ENCODE results near the gene MKRN3.

MKRN3 gene

GRCh38 chr15:23565395-23566070 lies at the start of gene MKRN3:
Gene MKRN3, plus strand, starts transcription at chr15:23565674. Its CDS starts 109 bp downstream, at chr15:23565783.
- TF ChIP-seq, protein P1, sequence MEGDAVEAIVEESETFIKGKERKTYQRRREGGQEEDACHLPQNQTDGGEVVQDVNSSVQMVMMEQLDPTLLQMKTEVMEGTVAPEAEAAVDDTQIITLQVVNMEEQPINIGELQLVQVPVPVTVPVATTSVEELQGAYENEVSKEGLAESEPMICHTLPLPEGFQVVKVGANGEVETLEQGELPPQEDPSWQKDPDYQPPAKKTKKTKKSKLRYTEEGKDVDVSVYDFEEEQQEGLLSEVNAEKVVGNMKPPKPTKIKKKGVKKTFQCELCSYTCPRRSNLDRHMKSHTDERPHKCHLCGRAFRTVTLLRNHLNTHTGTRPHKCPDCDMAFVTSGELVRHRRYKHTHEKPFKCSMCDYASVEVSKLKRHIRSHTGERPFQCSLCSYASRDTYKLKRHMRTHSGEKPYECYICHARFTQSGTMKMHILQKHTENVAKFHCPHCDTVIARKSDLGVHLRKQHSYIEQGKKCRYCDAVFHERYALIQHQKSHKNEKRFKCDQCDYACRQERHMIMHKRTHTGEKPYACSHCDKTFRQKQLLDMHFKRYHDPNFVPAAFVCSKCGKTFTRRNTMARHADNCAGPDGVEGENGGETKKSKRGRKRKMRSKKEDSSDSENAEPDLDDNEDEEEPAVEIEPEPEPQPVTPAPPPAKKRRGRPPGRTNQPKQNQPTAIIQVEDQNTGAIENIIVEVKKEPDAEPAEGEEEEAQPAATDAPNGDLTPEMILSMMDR (IDR thresholded peaks at IDR 0.05; ENCODE audit: low read depth, low read length), result no peak
- in situ Hi-C loops (cut with HindIII; ENCODE audit: low sequenced_read_pairs), result no loop called here
- peak within 1 kb of the TSS; percentile 72 for H3K4me3 ChIP-seq (ENCODE audit: low read depth, low read length)
- peak; percentile 78 for DNase-seq (ENCODE audit: low read depth, low spot score)

- in situ Hi-C loops (cut with HindIII; ENCODE audit: low sequenced_read_pairs), result no loop called here
- no peak for DNase-seq (ENCODE audit: low read depth, low spot score)
- no peak overlapping the region for H3K4me3 ChIP-seq (ENCODE audit: low read depth, low read length)
- TF ChIP-seq, protein P1 (IDR thresholded peaks at IDR 0.05; ENCODE audit: low read depth, low read length), result no peak
Measured at GRCh38 chr15:23516866-23517265, 48.6 kb upstream of the MKRN3 start.

DNA sequence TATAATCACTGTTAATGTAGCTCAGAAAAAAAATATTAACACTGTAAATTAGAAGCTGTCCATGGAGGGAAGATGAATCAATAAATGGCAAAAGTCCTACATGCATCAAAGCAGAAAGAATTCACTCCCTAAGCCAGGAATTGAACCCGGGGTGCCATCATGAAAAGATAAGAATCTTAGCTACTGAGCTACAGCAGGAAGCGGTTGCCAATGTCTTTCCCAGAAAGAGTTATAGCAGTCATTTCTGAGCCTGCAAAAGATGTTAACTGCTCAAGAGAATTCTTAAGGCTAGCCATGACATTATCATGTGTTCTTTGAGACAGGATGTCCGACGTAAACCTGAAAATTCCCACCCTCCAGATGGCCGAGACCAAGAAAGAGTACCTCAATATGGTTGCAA lies 47.4 kb upstream of the MKRN3 start:
- TF ChIP-seq, protein P1 (IDR thresholded peaks at IDR 0.05; ENCODE audit: low read depth, low read length), result no peak
- no peak overlapping the region for H3K4me3 ChIP-seq (ENCODE audit: low read depth, low read length)
- no peak for DNase-seq (ENCODE audit: low read depth, low spot score)
- in situ Hi-C loops (cut with HindIII; ENCODE audit: low sequenced_read_pairs), result no loop called here

DNA sequence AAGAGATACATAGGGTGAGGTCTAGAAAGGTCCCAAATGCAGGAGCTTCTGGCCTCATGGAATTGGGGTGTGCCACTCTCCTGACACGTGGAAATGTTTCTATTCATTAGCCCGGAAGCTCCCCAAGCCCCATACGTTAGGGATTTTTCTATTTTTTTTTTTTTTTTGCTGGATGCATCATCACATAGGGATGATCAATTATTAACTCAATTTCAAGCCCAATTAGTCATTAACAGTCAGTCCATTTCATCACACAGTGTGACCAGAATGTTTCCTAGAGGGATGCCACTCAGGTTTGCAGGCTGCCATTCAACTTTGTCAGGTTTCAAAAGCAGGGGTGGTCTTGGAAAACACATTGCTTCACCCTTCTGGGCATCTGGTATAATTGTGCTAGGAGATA lies 40.7 kb upstream of the MKRN3 start:
- in situ Hi-C loops (cut with HindIII; ENCODE audit: low sequenced_read_pairs), result no loop called here
- TF ChIP-seq, protein P1 (IDR thresholded peaks at IDR 0.05; ENCODE audit: low read depth, low read length), result no peak
- H3K4me3 ChIP-seq (ENCODE audit: low read depth, low read length), result no peak overlapping the region
- DNase-seq (ENCODE audit: low read depth, low spot score), result no peak

GRCh38 chr15:23529891-23530290 lies 35.6 kb upstream of the MKRN3 start:
- no peak overlapping the region for H3K4me3 ChIP-seq (ENCODE audit: low read depth, low read length)
- in situ Hi-C loops (cut with HindIII; ENCODE audit: low sequenced_read_pairs), result no loop called here
- TF ChIP-seq, protein P1 (IDR thresholded peaks at IDR 0.05; ENCODE audit: low read depth, low read length), result no peak
- no peak for DNase-seq (ENCODE audit: low read depth, low spot score)

DNA sequence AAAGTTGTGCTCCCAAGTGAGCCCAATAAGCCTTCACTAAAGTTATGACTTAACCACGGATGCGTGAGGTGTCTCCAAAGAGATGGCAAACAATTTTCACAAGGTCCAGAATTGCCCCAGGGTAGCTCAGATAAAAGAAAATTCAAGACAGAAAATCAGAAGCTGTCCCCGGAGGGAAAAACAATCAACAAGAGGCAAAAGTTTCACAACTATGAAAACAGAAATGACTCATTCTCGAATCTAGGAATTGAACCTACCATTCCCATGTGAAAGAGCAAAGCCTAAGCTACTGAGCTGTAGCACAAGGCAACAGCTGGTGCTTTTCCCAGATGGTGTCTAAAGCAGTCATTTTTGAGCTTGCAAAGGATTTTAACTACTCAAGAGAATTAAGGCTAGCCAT lies 33.5 kb upstream of the MKRN3 start:
- in situ Hi-C loops (cut with HindIII; ENCODE audit: low sequenced_read_pairs), result no loop called here
- H3K4me3 ChIP-seq (ENCODE audit: low read depth, low read length), result no peak overlapping the region
- TF ChIP-seq, protein P1 (IDR thresholded peaks at IDR 0.05; ENCODE audit: low read depth, low read length), result no peak
- DNase-seq (ENCODE audit: low read depth, low spot score), result no peak
